Thymus (tissue), 11 donors: ENCODE results near the gene NECAB2. TPM values are rescaled to one million over a fixed set of nuclear protein-coding genes. Genes with fewer than 3 reads are reported as not detected.

Experiments
- DNase-seq, 9 donors: peaks; one replicate each; pipeline ENCODE4 v3.0.0-alpha.2; 2013; ENCODE audit warnings: low spot score in 9 of 9, low read depth in 6 of 9, missing footprints in 1 of 9
- H3K27ac ChIP-seq, 2 donors: one replicate each; pipeline ENCODE4 v1.5.1; 2013; ENCODE audit warnings: control low read depth in 1 of 2, low read depth in 1 of 2, low read length in 1 of 2, mild to moderate bottlenecking in 1 of 2, moderate library complexity in 1 of 2
- H3K27me3 ChIP-seq, 2 donors: one replicate each; pipeline ENCODE4 v1.5.1; 2013; ENCODE audit warnings: low read length in 1 of 2; ENCODE audit not compliant: control insufficient read depth in 2 of 2, insufficient read depth in 1 of 2
- H3K36me3 ChIP-seq, 2 donors: one replicate each; pipeline ENCODE4 v1.5.1; 2013; ENCODE audit warnings: low read length in 1 of 2, mild to moderate bottlenecking in 1 of 2, moderate library complexity in 1 of 2; ENCODE audit not compliant: control insufficient read depth in 2 of 2, insufficient read depth in 2 of 2
- H3K4me1 ChIP-seq, 2 donors: one replicate each; pipeline ENCODE4 v1.5.1; 2013; ENCODE audit warnings: low read length in 2 of 2; ENCODE audit not compliant: control insufficient read depth in 2 of 2, insufficient read depth in 2 of 2
- H3K4me3 ChIP-seq, 2 donors: one replicate each; pipeline ENCODE4 v1.5.1; 2013; ENCODE audit warnings: low read length in 2 of 2, control low read depth in 1 of 2, mild to moderate bottlenecking in 1 of 2
- H3K9me3 ChIP-seq, 2 donors: one replicate each; pipeline ENCODE4 v1.5.1; 2013; ENCODE audit warnings: low read length in 1 of 2, mild to moderate bottlenecking in 1 of 2; ENCODE audit not compliant: control insufficient read depth in 2 of 2, insufficient read depth in 1 of 2
- WGBS: extraction: QIAGEN DNeasy Blood & Tissue Kit; methylation state at CpG from one replicate; pipeline ENCODE4 v1.1.7; 2013; 5-methylcytosine and 5-hydroxymethylcytosine counted together
- polyA plus RNA-seq: library from polyadenylated mRNA; stranded (reverse); fragments of 200-250 nt; gene quantifications from one replicate; pipeline ENCODE4 v1.2.3, GENCODE V29; 2013
- total RNA-seq: library from RNA; stranded (reverse); fragments of 120-200 nt; gene quantifications from one replicate; pipeline ENCODE4 v1.2.4, GENCODE V29; 2013
- donor health status: healthy.

Gene NECAB2
- total and polyA plus RNA-seq, 2 donors: 0.19 to 0.75 TPM

GRCh38 chr16:83977056-83977815, 9.2 kb downstream of the NECAB2 start:
- Histone ChIP-seq H3K4me1 (no peaks in the 10 kb centered on the region), H3K27me3 (peaks cover 2 to 3% of the 10 kb centered on the region in 2 donors), H3K9me3 (peaks cover 0 to 7% of the 10 kb centered on the region in 2 donors), H3K27ac (no peak overlapping the region), H3K4me3 (no peak overlapping the region), H3K36me3 (no peaks in the 10 kb centered on the region)
- 86% methylated on average over 6 of the region's 6 CpGs for WGBS
- DNase-seq: no peak

DNA sequence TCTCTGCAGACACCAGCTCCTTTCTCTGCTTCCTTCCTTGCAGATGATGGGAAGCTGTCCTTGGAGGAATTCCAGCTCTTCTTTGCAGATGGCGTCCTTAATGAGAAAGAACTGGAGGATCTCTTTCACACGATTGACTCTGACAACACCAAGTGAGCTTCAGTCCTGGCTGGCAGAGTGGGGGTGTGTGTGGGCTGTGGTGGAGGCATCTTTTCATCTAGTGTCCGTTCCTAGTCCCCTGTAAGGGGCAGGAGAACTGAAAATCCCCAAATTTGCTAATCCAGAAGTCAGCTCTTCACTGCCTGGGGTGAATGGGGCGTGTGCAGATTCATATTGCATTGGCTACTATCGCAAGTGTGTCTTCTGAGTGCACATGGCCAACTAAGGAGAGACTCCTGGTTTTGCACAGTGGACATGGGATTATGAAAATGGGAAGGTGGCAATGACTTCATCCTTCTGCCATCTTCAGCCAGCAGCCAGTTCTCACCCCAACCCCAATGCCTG, 10.4 kb downstream of the NECAB2 start:
- 93% methylated on average over 5 of the region's 5 CpGs for WGBS

DNA sequence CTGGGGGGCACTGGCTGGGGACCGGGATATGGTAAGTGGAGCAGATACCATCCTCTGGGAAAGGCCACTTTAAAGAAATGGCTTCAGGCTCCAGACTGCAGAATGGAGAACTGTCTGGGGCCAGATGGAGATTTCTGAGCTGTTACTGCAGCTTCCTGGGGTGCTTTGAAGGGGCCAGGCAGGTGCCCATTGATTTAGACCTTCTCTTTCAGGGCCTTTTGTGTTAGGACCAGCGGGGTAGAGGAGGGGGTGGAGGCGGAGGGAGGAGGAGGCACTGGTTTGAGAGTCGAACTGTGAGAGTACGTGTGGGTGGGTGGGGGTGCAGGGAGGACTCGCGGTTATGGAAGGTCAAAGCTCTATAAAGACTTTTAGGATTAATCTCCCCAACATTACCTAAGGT, 11.4 kb downstream of the NECAB2 start:
- Histone ChIP-seq H3K36me3 (no peaks in the 10 kb centered on the region), H3K27ac (no peak overlapping the region), H3K4me1 (no peaks in the 10 kb centered on the region), H3K4me3 (no peak overlapping the region), H3K27me3 (peaks cover 0 to 2% of the 10 kb centered on the region in 2 donors), H3K9me3 (peaks cover 0 to 7% of the 10 kb centered on the region in 2 donors)
- DNase-seq: no peak
- WGBS: 97% methylated on average over 7 of the region's 7 CpGs

More for the DNA sequence above, 10.4 kb downstream of the NECAB2 start:
- H3K27me3 ChIP-seq: peaks cover 0 to 2% of the 10 kb centered on the region in 2 donors
- H3K27ac ChIP-seq: no peak overlapping the region
- no peak for DNase-seq
- H3K9me3 ChIP-seq: peaks cover 0 to 7% of the 10 kb centered on the region in 2 donors
- H3K36me3 ChIP-seq: no peaks in the 10 kb centered on the region
- no peak overlapping the region for H3K4me3 ChIP-seq
- no peaks in the 10 kb centered on the region for H3K4me1 ChIP-seq

DNA sequence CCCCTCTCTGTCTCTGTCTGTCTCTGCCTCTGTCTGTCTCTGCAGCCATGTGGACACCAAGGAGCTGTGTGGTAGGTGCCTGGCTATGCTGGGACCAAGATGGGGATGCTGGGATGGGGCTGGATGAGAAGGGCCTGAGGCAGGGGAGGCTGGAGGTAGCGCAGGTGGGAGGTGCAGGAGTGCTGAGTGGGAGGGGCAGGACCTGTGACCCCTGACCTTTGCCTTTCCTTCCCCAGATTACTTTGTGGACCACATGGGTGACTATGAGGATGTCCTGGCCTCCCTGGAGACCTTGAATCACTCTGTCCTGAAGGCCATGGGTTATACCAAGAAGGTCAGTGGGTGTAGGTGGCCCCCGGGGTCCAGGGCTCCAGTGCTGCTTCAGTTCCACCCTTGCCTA, 12.8 kb downstream of the NECAB2 start:
- H3K4me1 ChIP-seq: no peaks in the 10 kb centered on the region
- no peak overlapping the region for H3K4me3 ChIP-seq
- 99% methylated on average over 2 of the region's 2 CpGs for WGBS
- H3K27me3 ChIP-seq: peaks cover 0 to 2% of the 10 kb centered on the region in 2 donors
- no peak for DNase-seq
- H3K36me3 ChIP-seq: no peaks in the 10 kb centered on the region
- peaks cover 0 to 7% of the 10 kb centered on the region in 2 donors for H3K9me3 ChIP-seq
- no peak overlapping the region for H3K27ac ChIP-seq

DNA sequence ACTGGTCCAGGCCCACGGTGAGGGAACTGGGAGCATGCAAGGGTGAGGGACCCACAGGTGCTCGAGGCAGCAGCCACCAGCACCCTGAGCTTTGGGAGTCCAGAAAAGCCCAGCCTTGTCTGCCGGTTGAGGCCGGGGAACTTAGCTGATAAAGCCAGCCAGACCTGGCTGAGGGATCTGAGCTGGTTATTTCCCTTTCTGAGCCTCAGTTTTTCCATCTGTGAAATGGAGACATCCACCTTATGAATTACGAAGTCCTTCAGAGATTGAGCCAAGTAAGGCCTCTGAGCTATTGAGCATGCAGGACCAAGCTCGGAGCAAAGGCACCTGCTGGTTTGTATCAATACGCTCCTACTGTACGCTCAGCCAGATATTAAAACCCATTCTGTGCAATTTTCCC, 13.8 kb downstream of the NECAB2 start:
- Histone ChIP-seq H3K27me3 (peaks cover 0 to 2% of the 10 kb centered on the region in 2 donors), H3K4me1 (no peaks in the 10 kb centered on the region), H3K36me3 (no peaks in the 10 kb centered on the region), H3K27ac (no peak overlapping the region), H3K4me3 (no peak overlapping the region), H3K9me3 (peaks cover 0 to 7% of the 10 kb centered on the region in 2 donors)
- 96% methylated on average over 8 of the region's 8 CpGs for WGBS
- no peak for DNase-seq

DNA sequence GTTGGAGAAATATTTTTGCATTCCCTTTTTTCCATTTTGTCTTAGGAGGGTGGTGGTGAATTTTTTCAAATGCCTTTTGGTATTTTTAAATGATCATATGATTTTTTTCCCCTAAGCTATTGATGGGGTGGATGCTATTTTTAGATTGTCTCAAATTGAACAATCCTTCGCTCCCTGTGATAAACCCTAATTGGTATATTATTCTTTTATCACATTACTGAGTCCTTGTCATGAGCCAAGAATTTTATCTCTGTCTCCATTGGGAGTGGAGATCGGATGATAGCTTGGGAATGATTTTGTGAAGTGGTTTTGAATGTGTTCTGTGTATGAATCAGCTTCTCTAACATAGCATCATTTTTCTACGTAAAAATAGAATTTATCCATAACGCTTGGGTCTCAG, 15.4 kb downstream of the NECAB2 start:
- Histone ChIP-seq H3K9me3 (peaks cover 0 to 2% of the 10 kb centered on the region in 2 donors), H3K4me3 (no peak overlapping the region), H3K27me3 (peaks cover 0 to 2% of the 10 kb centered on the region in 2 donors), H3K36me3 (no peaks in the 10 kb centered on the region), H3K4me1 (no peaks in the 10 kb centered on the region), H3K27ac (no peak overlapping the region)
- no peak for DNase-seq
- 94% methylated on average over 4 of the region's 4 CpGs for WGBS

GRCh38 chr16:83989300-83989699, 21.3 kb downstream of the NECAB2 start:
- H3K4me1 ChIP-seq: no peaks in the 10 kb centered on the region
- no peaks in the 10 kb centered on the region for H3K36me3 ChIP-seq
- H3K27me3 ChIP-seq: peaks cover 0 to 17% of the 10 kb centered on the region in 2 donors
- WGBS: 89% methylated on average over 8 of the region's 8 CpGs
- H3K27ac ChIP-seq: no peak overlapping the region
- no peak overlapping the region for H3K4me3 ChIP-seq
- no peak for DNase-seq
- no peaks in the 10 kb centered on the region for H3K9me3 ChIP-seq

GRCh38 chr16:83990492-83990891, 22.4 kb downstream of the NECAB2 start:
- peaks cover 0 to 26% of the 10 kb centered on the region in 2 donors for H3K27me3 ChIP-seq
- DNase-seq: no peak
- no peak overlapping the region for H3K4me3 ChIP-seq
- no peaks in the 10 kb centered on the region for H3K36me3 ChIP-seq
- WGBS: 91% methylated on average over 11 of the region's 11 CpGs
- no peaks in the 10 kb centered on the region for H3K9me3 ChIP-seq
- peaks cover 0 to under 1% of the 10 kb centered on the region in 2 donors for H3K4me1 ChIP-seq
- H3K27ac ChIP-seq: no peak overlapping the region

DNA sequence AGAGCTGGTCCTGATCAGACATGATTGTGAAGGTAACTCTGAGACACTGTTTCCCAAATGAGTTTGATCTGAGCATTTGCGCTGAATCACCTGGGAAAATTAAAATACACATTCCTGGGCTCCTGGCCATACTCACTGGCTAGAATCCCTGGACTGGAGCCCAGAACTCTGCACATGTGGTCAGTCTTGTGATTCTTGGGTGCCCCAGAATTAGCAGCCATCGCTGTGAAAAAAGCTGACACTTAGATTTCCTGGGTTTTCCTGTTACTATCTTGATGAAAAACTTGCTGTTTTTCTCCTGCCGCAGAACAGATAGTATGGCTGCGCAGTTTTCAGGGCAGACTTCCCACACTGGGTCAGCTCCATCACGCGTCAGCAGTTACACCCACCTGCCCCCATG, 24.6 kb downstream of the NECAB2 start:
- peaks cover 0 to 39% of the 10 kb centered on the region in 2 donors for H3K27me3 ChIP-seq
- H3K27ac ChIP-seq: no peak overlapping the region
- H3K36me3 ChIP-seq: no peaks in the 10 kb centered on the region
- WGBS: 86% methylated on average over 6 of the region's 6 CpGs
- no peak for DNase-seq
- H3K9me3 ChIP-seq: no peaks in the 10 kb centered on the region
- peaks cover 2 to 7% of the 10 kb centered on the region in 2 donors for H3K4me1 ChIP-seq
- H3K4me3 ChIP-seq: no peak overlapping the region
